ENCODE measurements around the gene LRRC4.

Gene LRRC4

GRCh38 chr7:128003167-128003566, 28.1 kb downstream of the LRRC4 start:
- no peak overlapping the region for H3K9ac ChIP-seq (ENCODE audit: low read length)
- no peaks in the 10 kb centered on the region for H3K4me1 ChIP-seq (ENCODE audit: insufficient read depth, low read length)
- no peaks in the 10 kb centered on the region for H3K27me3 ChIP-seq (ENCODE audit: control insufficient read depth in 1 of 2, insufficient read depth in 2 of 2, low read length in 2 of 2)
- no peaks in the 10 kb centered on the region for H3K36me3 ChIP-seq (ENCODE audit: insufficient read depth, low read length)
- no peak overlapping the region for H3K27ac ChIP-seq (ENCODE audit: low read depth, low read length)
- H3K4me3 ChIP-seq (ENCODE audit: low read depth in 1 of 2, low read length in 2 of 2): no peak overlapping the region
- no peaks in the 10 kb centered on the region for H3K9me3 ChIP-seq (ENCODE audit: low read length)

- no peak overlapping the region for H3K9ac ChIP-seq (ENCODE audit: low read length)
- no peaks in the 10 kb centered on the region for H3K27me3 ChIP-seq (ENCODE audit: control insufficient read depth in 1 of 2, insufficient read depth in 2 of 2, low read length in 2 of 2)
- H3K9me3 ChIP-seq (ENCODE audit: low read length): no peaks in the 10 kb centered on the region
- H3K4me1 ChIP-seq (ENCODE audit: insufficient read depth, low read length): peaks cover 5% of the 10 kb centered on the region
- H3K27ac ChIP-seq (ENCODE audit: low read depth, low read length): no peak overlapping the region
- no peaks in the 10 kb centered on the region for H3K36me3 ChIP-seq (ENCODE audit: insufficient read depth, low read length)
- no peak overlapping the region for H3K4me3 ChIP-seq (ENCODE audit: low read depth in 1 of 2, low read length in 2 of 2)
Measured at GRCh38 chr7:128000854-128001265, 30.4 kb downstream of the LRRC4 start.

- H3K36me3 ChIP-seq (ENCODE audit: insufficient read depth, low read length): no peaks in the 10 kb centered on the region
- H3K9me3 ChIP-seq (ENCODE audit: low read length): no peaks in the 10 kb centered on the region
- H3K4me1 ChIP-seq (ENCODE audit: insufficient read depth, low read length): peaks cover 14% of the 10 kb centered on the region
- H3K9ac ChIP-seq (ENCODE audit: low read length): no peak overlapping the region
- no peaks in the 10 kb centered on the region for H3K27me3 ChIP-seq (ENCODE audit: control insufficient read depth in 1 of 2, insufficient read depth in 2 of 2, low read length in 2 of 2)
- H3K27ac ChIP-seq (ENCODE audit: low read depth, low read length): no peak overlapping the region
- no peak overlapping the region for H3K4me3 ChIP-seq (ENCODE audit: low read depth in 1 of 2, low read length in 2 of 2)
Measured at GRCh38 chr7:128000048-128000447, 31.2 kb downstream of the LRRC4 start.

GRCh38 chr7:127998671-127999070, 32.6 kb downstream of the LRRC4 start:
- Histone ChIP-seq H3K4me3 (ENCODE audit: low read depth in 1 of 2, low read length in 2 of 2) (no peak overlapping the region), H3K9me3 (ENCODE audit: low read length) (no peaks in the 10 kb centered on the region), H3K36me3 (ENCODE audit: insufficient read depth, low read length) (no peaks in the 10 kb centered on the region), H3K4me1 (ENCODE audit: insufficient read depth, low read length) (peaks cover 14% of the 10 kb centered on the region), H3K9ac (ENCODE audit: low read length) (no peak overlapping the region), H3K27me3 (ENCODE audit: control insufficient read depth in 1 of 2, insufficient read depth in 2 of 2, low read length in 2 of 2) (no peaks in the 10 kb centered on the region), H3K27ac (ENCODE audit: low read depth, low read length) (no peak overlapping the region)

GRCh38 chr7:127997226-127997922, 33.9 kb downstream of the LRRC4 start:
- Histone ChIP-seq H3K36me3 (ENCODE audit: insufficient read depth, low read length) (no peaks in the 10 kb centered on the region), H3K9ac (ENCODE audit: low read length) (no peak overlapping the region), H3K4me1 (ENCODE audit: insufficient read depth, low read length) (peaks cover 14% of the 10 kb centered on the region), H3K4me3 (ENCODE audit: low read depth in 1 of 2, low read length in 2 of 2) (no peak overlapping the region), H3K27me3 (ENCODE audit: control insufficient read depth in 1 of 2, insufficient read depth in 2 of 2, low read length in 2 of 2) (no peaks in the 10 kb centered on the region), H3K9me3 (ENCODE audit: low read length) (no peaks in the 10 kb centered on the region), H3K27ac (ENCODE audit: low read depth, low read length) (no peak overlapping the region)

- H3K9ac ChIP-seq (ENCODE audit: low read length): no peak overlapping the region
- no peak overlapping the region for H3K4me3 ChIP-seq (ENCODE audit: low read depth in 1 of 2, low read length in 2 of 2)
- no peaks in the 10 kb centered on the region for H3K36me3 ChIP-seq (ENCODE audit: insufficient read depth, low read length)
- H3K9me3 ChIP-seq (ENCODE audit: low read length): no peaks in the 10 kb centered on the region
- H3K27ac ChIP-seq (ENCODE audit: low read depth, low read length): peak overlapping the region; percentile 42
- no peaks in the 10 kb centered on the region for H3K27me3 ChIP-seq (ENCODE audit: control insufficient read depth in 1 of 2, insufficient read depth in 2 of 2, low read length in 2 of 2)
- peaks cover 14% of the 10 kb centered on the region for H3K4me1 ChIP-seq (ENCODE audit: insufficient read depth, low read length)
Measured at GRCh38 chr7:127996253-127997071, 34.8 kb downstream of the LRRC4 start.

GRCh38 chr7:127995881-127996215, 35.4 kb downstream of the LRRC4 start:
- Histone ChIP-seq H3K36me3 (ENCODE audit: insufficient read depth, low read length) (no peaks in the 10 kb centered on the region), H3K4me3 (ENCODE audit: low read depth in 1 of 2, low read length in 2 of 2) (no peak overlapping the region), H3K27ac (ENCODE audit: low read depth, low read length) (peak overlapping the region; percentile 42), H3K4me1 (ENCODE audit: insufficient read depth, low read length) (peaks cover 14% of the 10 kb centered on the region), H3K27me3 (ENCODE audit: control insufficient read depth in 1 of 2, insufficient read depth in 2 of 2, low read length in 2 of 2) (no peaks in the 10 kb centered on the region), H3K9me3 (ENCODE audit: low read length) (no peaks in the 10 kb centered on the region), H3K9ac (ENCODE audit: low read length) (no peak overlapping the region)

- Histone ChIP-seq H3K9me3 (ENCODE audit: low read length) (no peaks in the 10 kb centered on the region), H3K4me1 (ENCODE audit: insufficient read depth, low read length) (peaks cover 14% of the 10 kb centered on the region), H3K36me3 (ENCODE audit: insufficient read depth, low read length) (no peaks in the 10 kb centered on the region), H3K9ac (ENCODE audit: low read length) (no peak overlapping the region), H3K4me3 (ENCODE audit: low read depth in 1 of 2, low read length in 2 of 2) (no peak overlapping the region), H3K27ac (ENCODE audit: low read depth, low read length) (peak overlapping the region; percentile 42), H3K27me3 (ENCODE audit: control insufficient read depth in 1 of 2, insufficient read depth in 2 of 2, low read length in 2 of 2) (no peaks in the 10 kb centered on the region)
Measured at GRCh38 chr7:127995156-127995880, 35.9 kb downstream of the LRRC4 start.

- no peak overlapping the region for H3K9ac ChIP-seq (ENCODE audit: low read length)
- no peak overlapping the region for H3K27ac ChIP-seq (ENCODE audit: low read depth, low read length)
- peaks cover 14% of the 10 kb centered on the region for H3K4me1 ChIP-seq (ENCODE audit: insufficient read depth, low read length)
- H3K27me3 ChIP-seq (ENCODE audit: control insufficient read depth in 1 of 2, insufficient read depth in 2 of 2, low read length in 2 of 2): no peaks in the 10 kb centered on the region
- H3K4me3 ChIP-seq (ENCODE audit: low read depth in 1 of 2, low read length in 2 of 2): no peak overlapping the region
- no peaks in the 10 kb centered on the region for H3K36me3 ChIP-seq (ENCODE audit: insufficient read depth, low read length)
- no peaks in the 10 kb centered on the region for H3K9me3 ChIP-seq (ENCODE audit: low read length)
Measured at GRCh38 chr7:127993987-127994386, 37.2 kb downstream of the LRRC4 start.

- Histone ChIP-seq H3K4me3 (ENCODE audit: low read depth in 1 of 2, low read length in 2 of 2) (no peak overlapping the region), H3K27me3 (ENCODE audit: control insufficient read depth in 1 of 2, insufficient read depth in 2 of 2, low read length in 2 of 2) (no peaks in the 10 kb centered on the region), H3K9me3 (ENCODE audit: low read length) (no peaks in the 10 kb centered on the region), H3K4me1 (ENCODE audit: insufficient read depth, low read length) (peaks cover 21% of the 10 kb centered on the region), H3K27ac (ENCODE audit: low read depth, low read length) (no peak overlapping the region), H3K9ac (ENCODE audit: low read length) (no peak overlapping the region), H3K36me3 (ENCODE audit: insufficient read depth, low read length) (no peaks in the 10 kb centered on the region)
Measured at GRCh38 chr7:127993317-127993716, 37.9 kb downstream of the LRRC4 start.

GRCh38 chr7:127988751-127989150, 42.5 kb downstream of the LRRC4 start:
- Histone ChIP-seq H3K27ac (ENCODE audit: low read depth, low read length) (no peak overlapping the region), H3K4me1 (ENCODE audit: insufficient read depth, low read length) (peaks cover 6% of the 10 kb centered on the region), H3K4me3 (ENCODE audit: low read depth in 1 of 2, low read length in 2 of 2) (no peak overlapping the region), H3K9ac (ENCODE audit: low read length) (no peak overlapping the region), H3K36me3 (ENCODE audit: insufficient read depth, low read length) (no peaks in the 10 kb centered on the region), H3K27me3 (ENCODE audit: control insufficient read depth in 1 of 2, insufficient read depth in 2 of 2, low read length in 2 of 2) (no peaks in the 10 kb centered on the region), H3K9me3 (ENCODE audit: low read length) (no peaks in the 10 kb centered on the region)
